KMS-11 (cell line): ENCODE results near the gene PITRM1.

Experiments
- H2AFZ ChIP-seq: fragments of 200-600 bp; sonication (generic); 2 replicates; pipeline ENCODE4 v1.6.1; 2016; ENCODE audit warnings: antibody characterized with exemption, mixed run types, low read depth
- H3K27ac ChIP-seq: fragments of 200-600 bp; sonication (generic); 2 replicates; pipeline ENCODE4 v1.6.1; 2016; ENCODE audit warnings: mild to moderate bottlenecking, mixed run types
- H3K27me3 ChIP-seq: fragments of 200-600 bp; sonication (generic); 2 replicates; pipeline ENCODE4 v1.6.1; 2017; ENCODE audit warnings: mild to moderate bottlenecking, low read depth, mixed run types, moderate library complexity; ENCODE audit not compliant: insufficient read depth
- H3K36me3 ChIP-seq: fragments of 200-600 bp; sonication (generic); 2 replicates; pipeline ENCODE4 v1.6.1; 2017; ENCODE audit warnings: mild to moderate bottlenecking, mixed run types; ENCODE audit not compliant: insufficient read depth
- H3K4me1 ChIP-seq: fragments of 200-600 bp; sonication (generic); 2 replicates; pipeline ENCODE4 v1.6.1; 2016; ENCODE audit warnings: mild to moderate bottlenecking, low read depth, mixed run types; ENCODE audit not compliant: poor library complexity, severe bottlenecking
- H3K4me2 ChIP-seq: fragments of 200-600 bp; sonication (generic); 2 replicates; pipeline ENCODE4 v1.7.0; 2016; ENCODE audit warnings: mild to moderate bottlenecking, mixed run types
- H3K4me3 ChIP-seq: fragments of 200-600 bp; sonication (generic); IDR thresholded peaks from 2 replicates; pipeline ENCODE4 v1.6.1; 2017; ENCODE audit warnings: low read depth, low read length, mixed read lengths; ENCODE audit not compliant: insufficient read depth
- H3K79me2 ChIP-seq: fragments of 200-600 bp; sonication (generic); 2 replicates; pipeline ENCODE4 v1.6.1; 2016; ENCODE audit warnings: low read depth, mixed run types; ENCODE audit not compliant: insufficient read depth
- H3K9ac ChIP-seq: fragments of 200-600 bp; sonication (generic); 2 replicates; pipeline ENCODE4 v1.6.1; 2016; ENCODE audit warnings: mild to moderate bottlenecking, mixed run types
- H4K20me1 ChIP-seq: fragments of 200-600 bp; sonication (generic); 2 replicates; pipeline ENCODE4 v1.6.1; 2016; ENCODE audit warnings: mild to moderate bottlenecking, mixed run types; ENCODE audit not compliant: insufficient read depth
- CTCF ChIP-seq: fragments of 200-600 bp; sonication (generic); conservative IDR thresholded peaks from 2 replicates; pipeline ENCODE4 v1.6.1; 2017; ENCODE audit warnings: low read depth, mild to moderate bottlenecking, antibody characterized with exemption, low read length, moderate library complexity, mixed read lengths

The PITRM1 gene

DNA sequence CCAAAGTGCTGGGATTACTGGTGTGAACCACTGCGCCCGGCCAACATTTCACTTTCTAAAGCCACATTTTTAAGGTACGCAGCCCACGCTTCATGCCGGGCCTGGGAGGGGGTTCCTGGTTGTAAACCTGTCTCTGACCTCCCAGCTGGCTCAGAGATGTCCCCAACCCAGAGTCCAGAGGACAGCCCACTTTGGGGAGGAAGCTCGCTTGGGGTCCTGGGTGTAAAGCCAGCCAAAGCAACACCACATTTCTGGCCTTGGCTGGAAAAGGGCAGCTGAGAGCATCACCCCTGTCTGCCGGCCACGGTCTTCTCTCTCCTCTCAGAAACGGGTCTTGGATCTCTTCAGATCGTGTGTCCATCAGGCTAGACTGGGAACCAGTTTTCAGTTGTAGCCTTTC, 23.9 kb upstream of the PITRM1 start:
- Histone ChIP-seq H3K4me1 (peaks cover 29% of the 10 kb centered on the region), H3K27ac (no peak overlapping the region), H3K4me2 (peak overlapping the region; percentile 65), H3K27me3 (peaks cover 2% of the 10 kb centered on the region; the same call in 1 of the 2 replicates), H3K4me3 (no peak overlapping the region), H3K79me2 (no peaks in the 10 kb centered on the region), H3K36me3 (no peaks in the 10 kb centered on the region), H4K20me1 (no peaks in the 10 kb centered on the region), H2AFZ (peak overlapping the region; percentile 38; the same call in 1 of the 2 replicates), H3K9ac (peak overlapping the region; percentile 33; the same call in 1 of the 2 replicates)
- no peak for TF ChIP-seq CTCF

GRCh38 chr10:3195726-3196125, 23.1 kb upstream of the PITRM1 start:
- Histone ChIP-seq H3K9ac (no peak overlapping the region), H3K27me3 (peaks cover 2% of the 10 kb centered on the region; the same call in 1 of the 2 replicates), H3K4me2 (no peak overlapping the region), H3K27ac (no peak overlapping the region), H3K4me3 (no peak overlapping the region), H3K4me1 (peaks cover 29% of the 10 kb centered on the region), H3K79me2 (no peaks in the 10 kb centered on the region), H4K20me1 (no peaks in the 10 kb centered on the region), H2AFZ (no peak overlapping the region), H3K36me3 (no peaks in the 10 kb centered on the region)
- TF ChIP-seq CTCF: no peak

DNA sequence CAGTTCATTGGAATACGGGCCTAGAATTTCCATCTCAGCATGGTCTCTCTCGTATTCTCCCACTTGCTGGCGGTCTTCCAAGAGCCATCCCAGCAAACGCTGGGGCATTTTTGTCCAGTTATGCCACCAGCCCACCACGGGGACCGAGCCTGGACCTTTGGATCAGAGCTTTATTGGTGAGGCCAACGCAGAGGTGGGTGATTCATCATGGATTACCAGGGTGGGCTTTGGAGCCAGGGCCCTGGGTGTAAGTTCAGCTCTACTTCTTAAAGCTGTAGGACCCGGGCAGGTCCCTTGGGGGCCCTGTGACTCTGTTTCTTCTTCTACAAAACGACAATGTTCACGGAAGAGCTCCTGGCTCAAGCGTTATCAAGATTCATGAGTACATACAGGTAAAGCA, 22.7 kb upstream of the PITRM1 start:
- no peaks in the 10 kb centered on the region for H3K79me2 ChIP-seq
- no peak overlapping the region for H3K4me2 ChIP-seq
- no peak overlapping the region for H2AFZ ChIP-seq
- TF ChIP-seq CTCF: no peak
- peaks cover 29% of the 10 kb centered on the region for H3K4me1 ChIP-seq
- H3K9ac ChIP-seq: no peak overlapping the region
- no peak overlapping the region for H3K4me3 ChIP-seq
- no peaks in the 10 kb centered on the region for H3K36me3 ChIP-seq
- no peaks in the 10 kb centered on the region for H4K20me1 ChIP-seq
- peaks cover 2% of the 10 kb centered on the region; the same call in 1 of the 2 replicates for H3K27me3 ChIP-seq
- no peak overlapping the region for H3K27ac ChIP-seq

DNA sequence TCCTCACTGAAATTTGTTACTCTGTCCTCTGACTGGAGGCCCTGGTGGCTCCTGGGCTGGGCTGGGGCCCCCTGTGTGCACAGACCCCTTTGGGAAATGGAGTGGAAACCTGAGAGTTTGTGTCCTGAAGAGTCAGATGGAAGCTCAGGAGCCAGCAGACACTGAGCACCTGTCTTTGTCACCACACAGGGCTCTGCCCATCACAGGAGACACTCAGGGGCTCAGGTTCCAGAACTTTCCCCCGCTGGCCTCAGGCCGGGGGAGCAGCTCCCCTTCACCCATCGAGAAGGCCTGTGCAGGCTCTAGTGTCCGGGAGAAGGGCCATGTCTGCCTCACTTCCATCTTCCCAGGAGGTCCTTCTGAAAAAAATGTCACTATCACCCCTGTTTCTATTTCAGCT, 22.3 kb upstream of the PITRM1 start:
- H3K36me3 ChIP-seq: no peaks in the 10 kb centered on the region
- no peak for TF ChIP-seq CTCF

More for the DNA sequence above, 22.3 kb upstream of the PITRM1 start:
- no peak overlapping the region for H3K4me3 ChIP-seq
- H3K9ac ChIP-seq: no peak overlapping the region
- no peak overlapping the region for H3K4me2 ChIP-seq
- no peaks in the 10 kb centered on the region for H3K79me2 ChIP-seq
- no peak overlapping the region for H3K27ac ChIP-seq
- peaks cover 2% of the 10 kb centered on the region; the same call in 1 of the 2 replicates for H3K27me3 ChIP-seq
- peaks cover 29% of the 10 kb centered on the region for H3K4me1 ChIP-seq
- H2AFZ ChIP-seq: no peak overlapping the region
- H4K20me1 ChIP-seq: no peaks in the 10 kb centered on the region
